GM23338 (cell line): ENCODE data around the gene NCK2.

Source experiments
- CREB1 ChIP-seq: fragments of 250-450 bp; sonication (Bioruptor Pico); IDR thresholded peaks from 2 replicates; pipeline ENCODE4 v1.5.0; 2020; ENCODE audit warnings: low read depth, mild to moderate bottlenecking, moderate library complexity
- CTCF ChIP-seq, 2 experiments: fragments of 200-600 bp in 1 of 2; sonication (generic) in 1 of 2; conservative IDR thresholded peaks; 2 replicates each; pipeline versions ENCODE4 v1.5.1 to v1.6.1; 2016 to 2017; ENCODE audit warnings: antibody characterized with exemption in 2 of 2, low read depth in 2 of 2, mild to moderate bottlenecking in 2 of 2, moderate library complexity in 1 of 2
- EZH2 ChIP-seq: fragments of 200-600 bp; sonication (generic); IDR thresholded peaks from one replicate; pipeline ENCODE4 v1.8.0; 2017; ENCODE audit warnings: antibody characterized with exemption, mild to moderate bottlenecking, low read depth; ENCODE audit not compliant: unreplicated experiment
- EZH2phosphoT487 ChIP-seq: fragments of 200-600 bp; sonication (generic); IDR thresholded peaks from one replicate; pipeline ENCODE4 v1.8.1; 2018; ENCODE audit warnings: antibody characterized with exemption; ENCODE audit not compliant: unreplicated experiment
- JUNB ChIP-seq: IDR thresholded peaks from one replicate; pipeline ENCODE4 v1.6.1; 2016; ENCODE audit warnings: antibody characterized with exemption; ENCODE audit not compliant: unreplicated experiment
- NANOG ChIP-seq: IDR thresholded peaks from 2 replicates; pipeline ENCODE4 v1.6.1; 2016; ENCODE audit warnings: antibody characterized with exemption, borderline replicate concordance
- POLR2AphosphoS5 ChIP-seq: IDR thresholded peaks from 2 replicates; pipeline ENCODE4 v1.6.1; 2016; ENCODE audit warnings: antibody characterized with exemption, low read depth
- REST ChIP-seq: IDR thresholded peaks from one replicate; pipeline ENCODE4 v1.6.1; 2018; ENCODE audit warnings: antibody characterized with exemption; ENCODE audit not compliant: unreplicated experiment

GRCh38 chr2:105786231-105787230, 41.8 kb downstream of the NCK2 start:
- TF ChIP-seq EZH2 (no peak), CTCF (conservative IDR thresholded peaks at IDR 0.05; ENCODE audit: low read depth in 2 of 2) (no peak), CREB1 (CRISPR knock-in tag) (no peak), POLR2AphosphoS5 (no peak), EZH2phosphoT487 (no peak), JUNB (no peak), REST (no peak), NANOG (no peak)
